ENCODE results near the gene HTRA1.

The HTRA1 gene

DNA sequence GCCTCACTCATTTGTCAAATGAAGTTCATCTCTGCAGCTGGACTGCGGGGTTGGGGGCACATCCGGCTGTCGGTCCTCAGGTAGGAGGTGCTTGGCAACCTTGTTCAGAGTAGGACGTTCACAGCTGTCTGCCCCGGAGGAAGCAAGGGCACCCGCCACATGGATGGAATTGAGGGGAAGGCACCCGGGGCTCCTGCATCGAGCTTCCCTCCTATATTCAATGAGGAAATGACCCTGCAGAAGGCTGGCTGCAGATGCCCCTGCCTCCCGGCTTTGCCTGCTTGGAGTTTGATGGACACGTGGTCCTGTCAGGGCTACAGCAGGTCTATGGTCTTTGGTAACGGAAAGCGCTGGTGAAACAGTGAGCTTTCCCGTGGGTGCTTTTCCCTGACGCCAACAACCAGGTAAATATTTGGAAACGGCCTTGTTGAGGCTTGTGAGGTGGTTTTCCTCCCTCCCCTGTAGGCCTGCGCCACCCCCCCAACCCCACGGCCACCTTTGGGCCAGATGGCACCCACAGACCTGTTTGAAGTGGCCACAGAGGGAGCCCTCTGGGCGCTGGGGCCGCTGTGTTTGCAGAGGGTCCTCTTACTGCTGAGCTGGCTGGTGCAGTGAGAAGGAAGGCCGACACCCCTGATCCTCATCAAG, 32.9 kb downstream of the HTRA1 start:
- TF ChIP-seq POLR2AphosphoS5 (IDR thresholded peaks at IDR 0.05; ENCODE audit: low read depth, low read length): no peak
- no peak for TF ChIP-seq TAF1 (IDR thresholded peaks at IDR 0.05; ENCODE audit: borderline replicate concordance, insufficient read depth, low read length)
- TF ChIP-seq, protein P1, sequence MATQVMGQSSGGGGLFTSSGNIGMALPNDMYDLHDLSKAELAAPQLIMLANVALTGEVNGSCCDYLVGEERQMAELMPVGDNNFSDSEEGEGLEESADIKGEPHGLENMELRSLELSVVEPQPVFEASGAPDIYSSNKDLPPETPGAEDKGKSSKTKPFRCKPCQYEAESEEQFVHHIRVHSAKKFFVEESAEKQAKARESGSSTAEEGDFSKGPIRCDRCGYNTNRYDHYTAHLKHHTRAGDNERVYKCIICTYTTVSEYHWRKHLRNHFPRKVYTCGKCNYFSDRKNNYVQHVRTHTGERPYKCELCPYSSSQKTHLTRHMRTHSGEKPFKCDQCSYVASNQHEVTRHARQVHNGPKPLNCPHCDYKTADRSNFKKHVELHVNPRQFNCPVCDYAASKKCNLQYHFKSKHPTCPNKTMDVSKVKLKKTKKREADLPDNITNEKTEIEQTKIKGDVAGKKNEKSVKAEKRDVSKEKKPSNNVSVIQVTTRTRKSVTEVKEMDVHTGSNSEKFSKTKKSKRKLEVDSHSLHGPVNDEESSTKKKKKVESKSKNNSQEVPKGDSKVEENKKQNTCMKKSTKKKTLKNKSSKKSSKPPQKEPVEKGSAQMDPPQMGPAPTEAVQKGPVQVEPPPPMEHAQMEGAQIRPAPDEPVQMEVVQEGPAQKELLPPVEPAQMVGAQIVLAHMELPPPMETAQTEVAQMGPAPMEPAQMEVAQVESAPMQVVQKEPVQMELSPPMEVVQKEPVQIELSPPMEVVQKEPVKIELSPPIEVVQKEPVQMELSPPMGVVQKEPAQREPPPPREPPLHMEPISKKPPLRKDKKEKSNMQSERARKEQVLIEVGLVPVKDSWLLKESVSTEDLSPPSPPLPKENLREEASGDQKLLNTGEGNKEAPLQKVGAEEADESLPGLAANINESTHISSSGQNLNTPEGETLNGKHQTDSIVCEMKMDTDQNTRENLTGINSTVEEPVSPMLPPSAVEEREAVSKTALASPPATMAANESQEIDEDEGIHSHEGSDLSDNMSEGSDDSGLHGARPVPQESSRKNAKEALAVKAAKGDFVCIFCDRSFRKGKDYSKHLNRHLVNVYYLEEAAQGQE (IDR thresholded peaks at IDR 0.05; ENCODE audit: insufficient read depth in 1 of 2, low read depth in 2 of 2, low read length in 2 of 2): no peak
- no peak for TF ChIP-seq FOXP2 (optimal IDR thresholded peaks at IDR 0.05; ENCODE audit: borderline replicate concordance, extremely low read depth, extremely low read length, insufficient read depth)
- TF ChIP-seq SIN3A (IDR thresholded peaks at IDR 0.05; ENCODE audit: borderline replicate concordance, insufficient read depth, low read length): no peak

DNA sequence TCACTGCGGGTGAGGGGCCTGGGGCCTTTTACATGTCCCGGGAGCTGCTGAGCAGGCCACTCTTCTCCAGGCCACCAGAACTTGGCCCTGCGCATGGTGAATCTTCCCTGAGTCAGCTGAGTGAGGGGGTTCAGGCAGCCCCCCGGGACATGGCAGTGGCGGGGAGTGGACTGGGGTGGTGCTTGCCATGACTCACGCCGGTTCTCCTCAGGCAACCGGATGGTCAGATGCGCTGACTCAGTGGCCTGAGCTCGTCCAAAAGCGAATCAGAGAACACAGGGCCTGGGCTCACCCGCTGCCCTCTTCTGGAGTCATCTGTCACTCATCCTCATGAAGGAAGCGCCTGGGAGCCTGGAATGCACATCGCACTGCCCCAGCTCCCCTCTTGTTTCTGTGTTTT, 33.5 kb downstream of the HTRA1 start:
- TF ChIP-seq FOXP2 (optimal IDR thresholded peaks at IDR 0.05; ENCODE audit: borderline replicate concordance, extremely low read depth, extremely low read length, insufficient read depth) (no peak), SIN3A (IDR thresholded peaks at IDR 0.05; ENCODE audit: borderline replicate concordance, insufficient read depth, low read length) (no peak), POLR2AphosphoS5 (IDR thresholded peaks at IDR 0.05; ENCODE audit: low read depth, low read length) (no peak), TAF1 (IDR thresholded peaks at IDR 0.05; ENCODE audit: borderline replicate concordance, insufficient read depth, low read length) (no peak)
- TF ChIP-seq, protein P1 (IDR thresholded peaks at IDR 0.05; ENCODE audit: insufficient read depth in 1 of 2, low read depth in 2 of 2, low read length in 2 of 2): no peak

DNA sequence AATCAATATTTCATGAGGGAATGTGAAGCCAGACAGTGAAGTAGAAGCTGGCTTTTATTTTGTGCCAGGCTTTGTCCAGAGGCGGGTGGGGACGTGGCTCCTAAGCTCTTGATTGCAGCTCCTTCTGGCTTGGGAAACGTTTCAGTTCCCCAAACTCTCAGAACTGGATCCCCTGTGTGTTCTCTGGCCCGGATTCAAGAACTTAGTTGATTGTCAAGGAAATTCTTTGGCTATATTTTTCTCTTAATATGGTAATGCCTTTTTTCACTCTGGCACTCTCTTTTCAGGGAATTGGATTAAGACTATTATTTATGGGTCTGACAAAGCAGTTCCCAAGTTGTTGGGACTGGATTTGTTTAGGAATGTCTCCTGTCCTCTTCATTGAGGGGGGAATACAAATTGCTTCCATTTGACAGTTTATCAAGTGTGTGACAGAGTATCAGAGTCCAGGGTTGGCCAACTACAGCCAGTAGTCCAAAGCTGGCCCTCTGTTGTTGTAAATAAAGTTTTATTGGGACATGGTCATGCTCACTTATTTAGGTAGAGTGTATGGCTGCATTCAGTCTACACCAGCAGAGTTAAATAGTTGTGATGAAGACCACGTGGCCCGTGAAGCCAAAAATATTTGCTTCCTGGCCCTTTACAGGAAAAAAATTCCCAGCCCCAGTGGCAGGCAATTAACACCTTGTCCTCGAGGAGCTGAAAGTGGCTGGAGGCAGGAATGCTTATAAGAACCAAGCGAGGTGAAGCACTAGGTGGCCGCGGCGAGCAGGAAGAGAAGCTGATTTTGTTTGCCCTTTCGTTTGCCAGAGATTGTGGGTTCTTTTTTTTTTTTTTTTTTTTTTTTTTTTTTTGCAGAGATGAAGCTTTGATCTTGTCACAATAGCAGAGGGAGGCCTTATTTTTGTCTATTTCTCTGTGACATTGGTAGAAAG, 34.3 kb downstream of the HTRA1 start:
- TF ChIP-seq TAF1 (IDR thresholded peaks at IDR 0.05; ENCODE audit: borderline replicate concordance, insufficient read depth, low read length) (no peak), POLR2AphosphoS5 (IDR thresholded peaks at IDR 0.05; ENCODE audit: low read depth, low read length) (no peak), FOXP2 (optimal IDR thresholded peaks at IDR 0.05; ENCODE audit: borderline replicate concordance, extremely low read depth, extremely low read length, insufficient read depth) (no peak), SIN3A (IDR thresholded peaks at IDR 0.05; ENCODE audit: borderline replicate concordance, insufficient read depth, low read length) (no peak)
- TF ChIP-seq, protein P1 (IDR thresholded peaks at IDR 0.05; ENCODE audit: insufficient read depth in 1 of 2, low read depth in 2 of 2, low read length in 2 of 2): no peak

DNA sequence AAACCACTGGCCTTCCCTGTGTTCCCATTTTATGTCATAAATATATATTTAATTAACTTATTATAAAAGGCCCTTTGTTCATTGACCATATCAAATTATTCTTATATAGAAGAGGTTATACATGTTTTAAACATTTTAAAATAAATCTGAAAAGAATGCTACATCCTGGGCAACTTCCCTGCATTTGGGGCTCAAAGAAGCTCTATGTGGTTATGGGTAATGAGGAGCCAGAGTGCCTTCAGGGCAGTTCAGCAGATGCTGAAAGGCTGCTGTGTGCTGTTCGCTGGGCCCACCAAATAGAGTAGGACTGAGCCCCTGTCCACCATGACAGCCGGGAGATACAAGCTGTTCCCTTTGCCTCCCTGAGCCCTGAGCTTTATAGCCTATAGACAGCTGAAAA, 35.9 kb downstream of the HTRA1 start:
- TF ChIP-seq TAF1 (IDR thresholded peaks at IDR 0.05; ENCODE audit: borderline replicate concordance, insufficient read depth, low read length) (no peak), SIN3A (IDR thresholded peaks at IDR 0.05; ENCODE audit: borderline replicate concordance, insufficient read depth, low read length) (no peak), POLR2AphosphoS5 (IDR thresholded peaks at IDR 0.05; ENCODE audit: low read depth, low read length) (no peak), FOXP2 (optimal IDR thresholded peaks at IDR 0.05; ENCODE audit: borderline replicate concordance, extremely low read depth, extremely low read length, insufficient read depth) (no peak)
- TF ChIP-seq, protein P1 (IDR thresholded peaks at IDR 0.05; ENCODE audit: insufficient read depth in 1 of 2, low read depth in 2 of 2, low read length in 2 of 2): no peak

All from PFSK-1 (cell line).